Mononuclear cell (primary cell): ENCODE measurements around the gene KRR1. TPM values are rescaled to one million over a fixed set of nuclear protein-coding genes. Genes with fewer than 3 reads are reported as not detected.

Experiments used
- H3K27me3 ChIP-seq: 2 replicates; pipeline ENCODE4 v1.6.0; 2011; ENCODE audit warnings: low read length, control low read depth; ENCODE audit not compliant: insufficient read depth
- H3K4me1 ChIP-seq: 2 replicates; pipeline ENCODE4 v1.5.1; 2011; ENCODE audit warnings: mild to moderate bottlenecking, low read length, control low read depth; ENCODE audit not compliant: insufficient read depth
- H3K4me3 ChIP-seq: 2 replicates; pipeline ENCODE4 v1.5.1; 2011; ENCODE audit warnings: mild to moderate bottlenecking, low read length, moderate library complexity
- H3K9me3 ChIP-seq: 2 replicates; pipeline ENCODE4 v1.5.1; 2011; ENCODE audit warnings: low read depth, mild to moderate bottlenecking, control low read depth, low read length
- total RNA-seq: library from RNA; depleted of rRNA; stranded (reverse); fragments of >200 nt; gene quantifications from one replicate; pipeline ENCODE4 v1.2.3, GENCODE V29; 2012

Gene KRR1
- total RNA-seq, result 141 TPM

- peak within 1 kb of the TSS; percentile 89 for H3K4me3 ChIP-seq
- no peaks in the 10 kb centered on the region for H3K27me3 ChIP-seq
- no peaks in the 10 kb centered on the region for H3K9me3 ChIP-seq
- H3K4me1 ChIP-seq, result peaks cover 20% of the 10 kb centered on the region
Observed at GRCh38 chr12:75511116-75512048, at the start of gene KRR1. Gene KRR1, minus strand, starts transcription at chr12:75511609. Its CDS starts 12 bp downstream, at chr12:75511597.

GRCh38 chr12:75560167-75560566 lies 48.8 kb upstream of the KRR1 start:
- Histone ChIP-seq H3K4me3 (no peak overlapping the region), H3K9me3 (no peaks in the 10 kb centered on the region), H3K4me1 (no peaks in the 10 kb centered on the region), H3K27me3 (peaks cover 8% of the 10 kb centered on the region)

- Histone ChIP-seq H3K9me3 (no peaks in the 10 kb centered on the region), H3K27me3 (peaks cover 8% of the 10 kb centered on the region), H3K4me1 (no peaks in the 10 kb centered on the region)
Observed at GRCh38 chr12:75558287-75558686, 46.9 kb upstream of the KRR1 start.

GRCh38 chr12:75556311-75556899 lies 45.0 kb upstream of the KRR1 start:
- Histone ChIP-seq H3K4me1 (no peaks in the 10 kb centered on the region), H3K4me3 (no peak overlapping the region), H3K9me3 (no peaks in the 10 kb centered on the region), H3K27me3 (peaks cover 8% of the 10 kb centered on the region)

More at GRCh38 chr12:75558287-75558686, 46.9 kb upstream of the KRR1 start:
- H3K4me3 ChIP-seq, result no peak overlapping the region

GRCh38 chr12:75554556-75554880 lies 43.1 kb upstream of the KRR1 start:
- Histone ChIP-seq H3K27me3 (peaks cover 3% of the 10 kb centered on the region), H3K4me3 (no peak overlapping the region), H3K9me3 (no peaks in the 10 kb centered on the region), H3K4me1 (no peaks in the 10 kb centered on the region)

- no peaks in the 10 kb centered on the region for H3K4me1 ChIP-seq
- H3K27me3 ChIP-seq, result peaks cover 3% of the 10 kb centered on the region
- H3K4me3 ChIP-seq, result no peak overlapping the region
- H3K9me3 ChIP-seq, result no peaks in the 10 kb centered on the region
Observed at GRCh38 chr12:75553836-75554555, 42.6 kb upstream of the KRR1 start.

- H3K27me3 ChIP-seq, result peaks cover under 1% of the 10 kb centered on the region
- H3K4me3 ChIP-seq, result no peak overlapping the region
Observed at GRCh38 chr12:75553398-75553797, 42.0 kb upstream of the KRR1 start.

GRCh38 chr12:75551477-75551876 lies 40.1 kb upstream of the KRR1 start:
- H3K27me3 ChIP-seq, result no peaks in the 10 kb centered on the region

More at GRCh38 chr12:75553398-75553797, 42.0 kb upstream of the KRR1 start:
- Histone ChIP-seq H3K9me3 (no peaks in the 10 kb centered on the region), H3K4me1 (no peaks in the 10 kb centered on the region)

GRCh38 chr12:75550401-75551240 lies 39.2 kb upstream of the KRR1 start:
- Histone ChIP-seq H3K4me3 (no peak overlapping the region), H3K4me1 (no peaks in the 10 kb centered on the region), H3K9me3 (no peaks in the 10 kb centered on the region), H3K27me3 (no peaks in the 10 kb centered on the region)

More at GRCh38 chr12:75551477-75551876, 40.1 kb upstream of the KRR1 start:
- no peaks in the 10 kb centered on the region for H3K4me1 ChIP-seq
- H3K4me3 ChIP-seq, result no peak overlapping the region
- H3K9me3 ChIP-seq, result no peaks in the 10 kb centered on the region

- H3K4me1 ChIP-seq, result no peaks in the 10 kb centered on the region
- no peaks in the 10 kb centered on the region for H3K27me3 ChIP-seq
Observed at GRCh38 chr12:75549989-75550388, 38.6 kb upstream of the KRR1 start.

GRCh38 chr12:75548879-75549278 lies 37.5 kb upstream of the KRR1 start:
- Histone ChIP-seq H3K9me3 (no peaks in the 10 kb centered on the region), H3K4me1 (no peaks in the 10 kb centered on the region), H3K4me3 (no peak overlapping the region), H3K27me3 (peaks cover 4% of the 10 kb centered on the region)

More at GRCh38 chr12:75549989-75550388, 38.6 kb upstream of the KRR1 start:
- Histone ChIP-seq H3K9me3 (no peaks in the 10 kb centered on the region), H3K4me3 (no peak overlapping the region)

GRCh38 chr12:75545636-75546035 lies 34.2 kb upstream of the KRR1 start:
- H3K4me1 ChIP-seq, result no peaks in the 10 kb centered on the region
- no peak overlapping the region for H3K4me3 ChIP-seq
- peaks cover 10% of the 10 kb centered on the region for H3K27me3 ChIP-seq
- H3K9me3 ChIP-seq, result no peaks in the 10 kb centered on the region

- H3K4me3 ChIP-seq, result no peak overlapping the region
- no peaks in the 10 kb centered on the region for H3K4me1 ChIP-seq
- no peaks in the 10 kb centered on the region for H3K9me3 ChIP-seq
- peaks cover 10% of the 10 kb centered on the region for H3K27me3 ChIP-seq
Observed at GRCh38 chr12:75543529-75543928, 32.1 kb upstream of the KRR1 start.

- H3K4me3 ChIP-seq, result no peak overlapping the region
- no peaks in the 10 kb centered on the region for H3K9me3 ChIP-seq
- H3K27me3 ChIP-seq, result peaks cover 10% of the 10 kb centered on the region
- no peaks in the 10 kb centered on the region for H3K4me1 ChIP-seq
Observed at GRCh38 chr12:75542942-75543341, 31.5 kb upstream of the KRR1 start.
